GM23248 (cell line): ENCODE data around the gene RITA1. TPM values are rescaled to one million over a fixed set of nuclear protein-coding genes. Genes with fewer than 3 reads are reported as not detected.

Experiments
- DNase-seq: peaks from one replicate; pipeline ENCODE4 v3.0.0-alpha.2; 2015
- H2AFZ ChIP-seq: fragments of 200-600 bp; sonication (generic); 2 replicates; pipeline ENCODE4 v1.6.1; 2016; ENCODE audit warnings: antibody characterized with exemption
- H3F3A ChIP-seq: fragments of 200-600 bp; sonication (generic); 2 replicates; pipeline ENCODE4 v1.6.1; 2016; ENCODE audit warnings: mild to moderate bottlenecking, antibody characterized with exemption, mixed run types; ENCODE audit not compliant: insufficient read depth
- H3K27ac ChIP-seq: fragments of 200-600 bp; sonication (generic); 2 replicates; pipeline ENCODE4 v1.5.1; 2016; ENCODE audit warnings: mild to moderate bottlenecking
- H3K27me3 ChIP-seq: fragments of 200-600 bp; sonication (generic); replicated peaks from 2 replicates; pipeline ENCODE4 v1.6.1; 2016; ENCODE audit warnings: mild to moderate bottlenecking; ENCODE audit not compliant: insufficient read depth
- H3K36me3 ChIP-seq: fragments of 200-600 bp; sonication (generic); 2 replicates; pipeline ENCODE4 v1.6.1; 2016; ENCODE audit warnings: low read depth, mild to moderate bottlenecking
- H3K4me1 ChIP-seq: fragments of 200-600 bp; sonication (generic); 2 replicates; pipeline ENCODE4 v1.6.1; 2016; ENCODE audit warnings: mild to moderate bottlenecking; ENCODE audit not compliant: insufficient read depth
- H3K4me2 ChIP-seq: fragments of 200-600 bp; sonication (generic); one replicate; pipeline ENCODE4 v1.6.1; 2016; ENCODE audit warnings: mild to moderate bottlenecking; ENCODE audit not compliant: unreplicated experiment
- H3K4me3 ChIP-seq: fragments of 200-600 bp; sonication (generic); 2 replicates; pipeline ENCODE4 v1.5.1; 2016; ENCODE audit warnings: mild to moderate bottlenecking
- H3K79me2 ChIP-seq: fragments of 200-600 bp; sonication (generic); 2 replicates; pipeline ENCODE4 v1.6.1; 2016; ENCODE audit warnings: mild to moderate bottlenecking; ENCODE audit not compliant: insufficient read depth
- H3K9ac ChIP-seq: fragments of 200-600 bp; sonication (generic); 2 replicates; pipeline ENCODE4 v1.6.1; 2016; ENCODE audit warnings: mild to moderate bottlenecking
- H3K9me2 ChIP-seq: fragments of 200-600 bp; sonication (generic); 2 replicates; pipeline ENCODE4 v1.6.1; 2016; ENCODE audit warnings: mixed run types, mild to moderate bottlenecking, moderate library complexity; ENCODE audit not compliant: insufficient read depth
- H3K9me3 ChIP-seq: fragments of 200-600 bp; sonication (generic); one replicate; pipeline ENCODE4 v1.6.1; 2017; ENCODE audit warnings: low read depth
- H4K20me1 ChIP-seq: fragments of 200-600 bp; sonication (generic); 2 replicates; pipeline ENCODE4 v1.6.0; 2016; ENCODE audit not compliant: insufficient read depth
- EZH2 ChIP-seq: fragments of 200-600 bp; sonication (generic); IDR thresholded peaks from 2 replicates; pipeline ENCODE4 v1.6.1; 2018; ENCODE audit warnings: antibody characterized with exemption, mild to moderate bottlenecking; ENCODE audit not compliant: insufficient read depth, poor library complexity, severe bottlenecking
- EZH2phosphoT487 ChIP-seq: fragments of 200-600 bp; sonication (generic); IDR thresholded peaks from 2 replicates; pipeline ENCODE4 v1.6.1; 2018; ENCODE audit warnings: antibody characterized with exemption, moderate library complexity, mild to moderate bottlenecking, low read depth; ENCODE audit not compliant: insufficient read depth
- WGBS, 2 experiments: methylation state at CpG; one replicate each; pipeline ENCODE4 v1.1.6; 2015 to 2017; ENCODE audit warnings: low lambda C conversion rate in 2 of 2, low coverage in 1 of 2; ENCODE audit errors: missing lambda C conversion rate in 2 of 2; 5-methylcytosine and 5-hydroxymethylcytosine counted together
- in situ Hi-C: fragments of 300-500 bp; cut with MboI; formaldehyde crosslinking; loops from 2 replicates; pipeline ENCODE4 v1.15.0; 2020
- polyA plus RNA-seq: library from polyadenylated mRNA; unstranded; fragments of >200 nt; fragmentation: Nextera tagmentation; extraction: Ambion mirVana; gene quantifications from 2 replicates; pipeline ENCODE4 v1.2.1, GENCODE V29; 2016
- total RNA-seq: library from RNA; depleted of rRNA; stranded (reverse); fragments of >200 nt; shearing (Covaris generic); gene quantifications from 2 replicates; pipeline ENCODE4 v1.2.3, GENCODE V29; 2014

The RITA1 gene
- total and polyA plus RNA-seq, 2 experiments from 2014 or later: 15.6 to 19.2 TPM

GRCh38 chr12:113165521-113166450 is 19.7 kb upstream of the RITA1 start:
- no peaks in the 10 kb centered on the region for H3K79me2 ChIP-seq
- in situ Hi-C loops: no loop called here

GRCh38 chr12:113167868-113168267 is 17.7 kb upstream of the RITA1 start:
- Histone ChIP-seq H3K27ac (no peak overlapping the region), H3K4me1 (no peaks in the 10 kb centered on the region), H3K9ac (no peak overlapping the region), H3F3A (no peaks in the 10 kb centered on the region), H3K9me2 (no peaks in the 10 kb centered on the region), H3K9me3 (no peaks in the 10 kb centered on the region), H3K27me3 (no peaks in the 10 kb centered on the region), H3K79me2 (no peaks in the 10 kb centered on the region), H3K4me3 (no peak overlapping the region), H3K4me2 (no peak overlapping the region), H2AFZ (no peak overlapping the region), H3K36me3 (peaks cover 41% of the 10 kb centered on the region), H4K20me1 (no peaks in the 10 kb centered on the region)
- 96 to 98% methylated on average over 10 of the region's 10 CpGs for WGBS, 2 experiments
- in situ Hi-C loops: no loop called here
- no peak for DNase-seq
- TF ChIP-seq EZH2phosphoT487 (no peak), EZH2 (no peak)

More at GRCh38 chr12:113165521-113166450, 19.7 kb upstream of the RITA1 start:
- TF ChIP-seq EZH2: no peak
- no peak for TF ChIP-seq EZH2phosphoT487
- Histone ChIP-seq H3K4me1 (no peaks in the 10 kb centered on the region), H3F3A (no peaks in the 10 kb centered on the region), H3K4me2 (no peak overlapping the region), H3K36me3 (peaks cover 20% of the 10 kb centered on the region; the same call in 1 of the 2 replicates), H3K27ac (no peak overlapping the region), H4K20me1 (no peaks in the 10 kb centered on the region), H3K9me3 (no peaks in the 10 kb centered on the region), H3K9ac (no peak overlapping the region), H3K9me2 (no peaks in the 10 kb centered on the region), H3K4me3 (no peak overlapping the region), H2AFZ (no peak overlapping the region), H3K27me3 (no peaks in the 10 kb centered on the region)
- DNase-seq: no peak
- 91 to 97% methylated on average over 29 to 32 of the region's 32 CpGs for WGBS, 2 experiments

- Histone ChIP-seq H3F3A (no peaks in the 10 kb centered on the region), H3K4me2 (no peak overlapping the region), H3K36me3 (peaks cover 50% of the 10 kb centered on the region), H3K9ac (no peak overlapping the region), H3K27me3 (no peaks in the 10 kb centered on the region), H3K9me3 (no peaks in the 10 kb centered on the region), H3K4me3 (no peak overlapping the region), H2AFZ (no peak overlapping the region), H4K20me1 (no peaks in the 10 kb centered on the region), H3K27ac (no peak overlapping the region), H3K4me1 (no peaks in the 10 kb centered on the region), H3K9me2 (no peaks in the 10 kb centered on the region), H3K79me2 (no peaks in the 10 kb centered on the region)
- WGBS, 2 experiments: 91 to 95% methylated on average over 11 to 13 of the region's 13 CpGs
- no peak for TF ChIP-seq EZH2phosphoT487
- no peak for TF ChIP-seq EZH2
- in situ Hi-C loops: loop anchor here (10.0 kb wide), 1 partner anchor 125 kb away; no protein-coding TSS in a partner anchor
- DNase-seq: no peak
Measured at GRCh38 chr12:113169697-113170096, 15.8 kb upstream of the RITA1 start.

DNA sequence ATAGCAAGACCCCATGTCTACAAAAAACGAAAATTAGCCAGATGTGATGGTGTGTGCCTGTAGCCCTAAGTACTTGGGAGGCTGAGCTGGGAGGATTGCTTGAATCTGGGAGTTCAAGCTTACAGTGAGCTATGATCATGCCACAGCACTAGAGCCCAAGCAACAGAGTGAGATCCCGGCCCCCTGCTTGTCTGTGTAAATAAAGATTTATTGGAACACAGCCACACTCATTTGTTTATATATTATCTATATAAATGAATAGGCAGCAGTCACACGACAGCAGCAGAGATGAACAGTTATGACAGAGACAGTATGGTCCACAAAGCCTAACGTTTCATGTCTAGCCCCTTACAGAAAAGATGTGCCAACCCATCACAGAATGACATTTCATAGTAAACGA is 15.1 kb upstream of the RITA1 start:
- no peaks in the 10 kb centered on the region for H3K79me2 ChIP-seq
- H3K4me3 ChIP-seq: no peak overlapping the region
- no peak for TF ChIP-seq EZH2phosphoT487
- no peak for TF ChIP-seq EZH2
- H3K4me2 ChIP-seq: no peak overlapping the region
- 88 to 90% methylated on average over 5 of the region's 5 CpGs for WGBS, 2 experiments
- DNase-seq: no peak
- no peaks in the 10 kb centered on the region for H3F3A ChIP-seq
- H3K9me3 ChIP-seq: no peaks in the 10 kb centered on the region
- H4K20me1 ChIP-seq: no peaks in the 10 kb centered on the region
- H2AFZ ChIP-seq: no peak overlapping the region
- no peak overlapping the region for H3K9ac ChIP-seq
- no peak overlapping the region for H3K27ac ChIP-seq
- no peaks in the 10 kb centered on the region for H3K4me1 ChIP-seq
- H3K27me3 ChIP-seq: no peaks in the 10 kb centered on the region
- H3K36me3 ChIP-seq: peaks cover 50% of the 10 kb centered on the region
- no peaks in the 10 kb centered on the region for H3K9me2 ChIP-seq
- in situ Hi-C loops: loop anchor here (10.0 kb wide), 1 partner anchor 126 kb away; no protein-coding TSS in a partner anchor
